HepG2 (cell line): ENCODE measurements around the gene FAHD1. TPM values are rescaled to one million over a fixed set of nuclear protein-coding genes. Genes with fewer than 3 reads are reported as not detected.

Experiments
- CBFB ChIP-seq: sonication (generic); formaldehyde crosslinking; IDR thresholded peaks from 2 replicates; pipeline ENCODE4 v1.4.0; 2020; ENCODE audit warnings: missing genetic modification reagents
- CCAR2 ChIP-seq: fragments of 200-400 bp; formaldehyde crosslinking; optimal IDR thresholded peaks from 2 replicates; pipeline ENCODE3; 2018; ENCODE audit warnings: low read depth, mild to moderate bottlenecking, low read length, moderate library complexity
- DNMT3B ChIP-seq: conservative IDR thresholded peaks from 2 replicates; pipeline ENCODE4 v1.6.1; 2016; ENCODE audit warnings: missing biosample characterization, control low read depth
- FOXA1 ChIP-seq, 2 experiments: fragments of 450-650 bp in 1 of 2; sonication (generic) in 1 of 2; formaldehyde crosslinking in 1 of 2; IDR thresholded peaks; 2 replicates each; pipeline versions ENCODE4 v1.4.0 to v1.6.1; 2016 to 2020; ENCODE audit warnings: missing genetic modification reagents in 1 of 2
- GFI1 ChIP-seq: sonication (generic); formaldehyde crosslinking; IDR thresholded peaks from 2 replicates; pipeline ENCODE4 v1.5.0; 2020; ENCODE audit warnings: missing genetic modification reagents, mild to moderate bottlenecking, borderline replicate concordance
- HCFC1 ChIP-seq: fragments of 150-350 bp; IDR thresholded peaks from 2 replicates; pipeline ENCODE4 v1.6.1; 2014; ENCODE audit warnings: low read depth, low read length
- KDM4B ChIP-seq: sonication (generic); formaldehyde crosslinking; IDR thresholded peaks from 2 replicates; pipeline ENCODE4 v1.4.0; 2020; ENCODE audit warnings: missing genetic modification reagents
- KLF12 ChIP-seq: sonication (generic); formaldehyde crosslinking; IDR thresholded peaks from 2 replicates; pipeline ENCODE4 v1.4.0; 2020; ENCODE audit warnings: missing genetic modification reagents, borderline replicate concordance
- MAFG ChIP-seq: sonication (generic); formaldehyde crosslinking; IDR thresholded peaks from 2 replicates; pipeline ENCODE4 v1.5.1; 2020; ENCODE audit warnings: mild to moderate bottlenecking, missing genetic modification reagents
- NAIF1 ChIP-seq: sonication (generic); formaldehyde crosslinking; IDR thresholded peaks from 2 replicates; pipeline ENCODE4 v1.5.0; 2020; ENCODE audit warnings: mild to moderate bottlenecking, missing genetic modification reagents, borderline replicate concordance
- NCOR1 ChIP-seq: fragments of 200-600 bp; sonication (generic); IDR thresholded peaks from 2 replicates; pipeline ENCODE4 v1.7.0; 2017; ENCODE audit warnings: antibody characterized with exemption, low read length, borderline replicate concordance
- NFE2L2 ChIP-seq: fragments of 150-350 bp; IDR thresholded peaks from 2 replicates; pipeline ENCODE4 v1.6.1; 2014; ENCODE audit warnings: low read length
- NFYC ChIP-seq: IDR thresholded peaks from 2 replicates; pipeline ENCODE4 v1.6.1; 2016; ENCODE audit warnings: missing genetic modification reagents, missing compliant biosample characterization
- PAF1 ChIP-seq: IDR thresholded peaks from 2 replicates; pipeline ENCODE4 v1.6.1; 2016; ENCODE audit warnings: missing genetic modification reagents, missing compliant biosample characterization
- POLR2G ChIP-seq: fragments of 200-400 bp; formaldehyde crosslinking; IDR thresholded peaks from 2 replicates; pipeline ENCODE4 v1.6.1; 2018; ENCODE audit warnings: mild to moderate bottlenecking, low read depth, low read length, moderate library complexity
- SALL1 ChIP-seq: sonication (generic); formaldehyde crosslinking; IDR thresholded peaks from 2 replicates; pipeline ENCODE4 v1.8.0; 2022; ENCODE audit warnings: mild to moderate bottlenecking, missing genetic modification reagents
- SIX4 ChIP-seq: sonication (generic); formaldehyde crosslinking; IDR thresholded peaks from 2 replicates; pipeline ENCODE4 v1.4.0; 2020; ENCODE audit warnings: missing genetic modification reagents
- SNAI1 ChIP-seq: sonication (generic); formaldehyde crosslinking; IDR thresholded peaks from 2 replicates; pipeline ENCODE4 v1.5.0; 2020; ENCODE audit warnings: mild to moderate bottlenecking, missing genetic modification reagents, borderline replicate concordance
- SSRP1 ChIP-seq: IDR thresholded peaks from 2 replicates; pipeline ENCODE4 v1.6.1; 2016; ENCODE audit warnings: control low read depth
- TGIF2 ChIP-seq: IDR thresholded peaks from 2 replicates; pipeline ENCODE4 v1.6.1; 2016; ENCODE audit warnings: control low read depth, missing compliant biosample characterization
- ZBTB38 ChIP-seq: sonication (generic); formaldehyde crosslinking; IDR thresholded peaks from 2 replicates; pipeline ENCODE4 v1.5.1; 2020; ENCODE audit warnings: mild to moderate bottlenecking, missing genetic modification reagents
- ZNF709 ChIP-seq: sonication (generic); formaldehyde crosslinking; IDR thresholded peaks from 2 replicates; pipeline ENCODE4 v1.5.0; 2020; ENCODE audit warnings: mild to moderate bottlenecking, missing genetic modification reagents
- ZNF746 ChIP-seq: sonication (generic); formaldehyde crosslinking; IDR thresholded peaks from 2 replicates; pipeline ENCODE4 v1.8.0; 2022; ENCODE audit warnings: mild to moderate bottlenecking, missing genetic modification reagents
- ZNF891 ChIP-seq: sonication (generic); formaldehyde crosslinking; IDR thresholded peaks from 2 replicates; pipeline ENCODE4 v1.5.0; 2020; ENCODE audit warnings: mild to moderate bottlenecking, missing genetic modification reagents
- polyA plus RNA-seq, 8 experiments: library from polyadenylated mRNA; depleted of rRNA in 3 of 8; stranded (reverse) in 7 of 8; unstranded in 1 of 8; fragments of >200 nt; fragmentation: Illumina TruSeq in 4 of 8; extraction: Trizol in 4 of 8; gene quantifications; 2 replicates each; pipeline versions ENCODE4 v1.2.1 to v1.2.3, GENCODE V29; 2011 to 2016; ENCODE audit warnings: low read depth in 4 of 8, missing spikeins in 1 of 8, mixed read lengths in 1 of 8; ENCODE audit not compliant: insufficient read depth in 1 of 8
- total RNA-seq, 5 experiments: library from RNA; depleted of rRNA; stranded (reverse); fragments of >200 nt; fragmentation: Illumina TruSeq; extraction: Trizol; gene quantifications; 2 replicates each; pipeline ENCODE4 v1.2.3, GENCODE V29; 2016; ENCODE audit warnings: low read depth in 1 of 5
- TF ChIP-seq, protein P1 (sequence below): sonication (generic); formaldehyde crosslinking; IDR thresholded peaks from 2 replicates; pipeline ENCODE4 v1.4.0; 2020; ENCODE audit warnings: mild to moderate bottlenecking, missing genetic modification reagents
- TF ChIP-seq, protein P2 (sequence below): sonication (generic); formaldehyde crosslinking; IDR thresholded peaks from 2 replicates; pipeline ENCODE4 v1.8.1; 2023; ENCODE audit warnings: mild to moderate bottlenecking, missing genetic modification reagents
- TF ChIP-seq, protein P3 (sequence below): sonication (generic); formaldehyde crosslinking; IDR thresholded peaks from 2 replicates; pipeline ENCODE4 v1.4.0; 2020; ENCODE audit warnings: low read depth, mild to moderate bottlenecking, missing genetic modification reagents
- TF ChIP-seq, protein P4 (sequence below): sonication (generic); formaldehyde crosslinking; conservative IDR thresholded peaks from 2 replicates; pipeline ENCODE4 v1.8.1; 2023; ENCODE audit warnings: missing genetic modification reagents

Gene FAHD1
- total and polyA plus RNA-seq, 2 of the 13 experiments (the other 11 are each of a cell fraction or from before 2014, with no cell fraction given): 39.0 to 45.3 TPM

DNA sequence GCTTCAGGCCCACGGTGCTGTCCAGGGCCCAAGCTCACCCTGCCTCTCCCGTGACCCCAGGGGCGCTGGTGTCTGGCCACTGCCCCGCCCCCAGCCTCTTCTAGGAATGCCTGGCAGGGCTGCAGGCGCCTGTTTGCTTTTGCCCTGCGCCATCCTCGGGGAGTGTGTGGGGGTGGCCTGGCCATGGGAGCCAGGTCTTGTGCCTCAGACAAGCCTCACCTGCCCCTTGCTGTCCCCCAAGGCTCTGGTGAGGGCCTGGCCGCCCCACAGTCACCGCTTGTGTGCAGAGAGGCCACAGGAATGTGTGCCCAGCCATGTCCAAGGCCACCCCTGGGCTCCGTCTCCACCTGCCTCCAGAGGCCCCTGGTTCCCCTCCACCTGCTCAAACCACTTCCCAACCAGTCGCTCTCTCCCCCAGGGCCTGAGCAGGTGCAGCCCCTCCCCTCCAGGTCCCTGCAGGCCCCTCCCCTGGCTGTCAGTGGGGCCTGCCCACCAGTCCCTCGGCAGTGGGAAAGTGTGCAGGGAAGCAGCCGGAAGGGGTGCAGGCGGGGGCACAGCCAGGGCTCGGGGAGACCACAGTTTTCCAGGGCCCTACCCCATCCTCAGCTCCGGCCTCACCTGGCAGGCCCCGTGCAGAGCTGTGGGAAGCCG lies 32.7 kb upstream of the FAHD1 start (continued):
- TF ChIP-seq, protein P1, sequence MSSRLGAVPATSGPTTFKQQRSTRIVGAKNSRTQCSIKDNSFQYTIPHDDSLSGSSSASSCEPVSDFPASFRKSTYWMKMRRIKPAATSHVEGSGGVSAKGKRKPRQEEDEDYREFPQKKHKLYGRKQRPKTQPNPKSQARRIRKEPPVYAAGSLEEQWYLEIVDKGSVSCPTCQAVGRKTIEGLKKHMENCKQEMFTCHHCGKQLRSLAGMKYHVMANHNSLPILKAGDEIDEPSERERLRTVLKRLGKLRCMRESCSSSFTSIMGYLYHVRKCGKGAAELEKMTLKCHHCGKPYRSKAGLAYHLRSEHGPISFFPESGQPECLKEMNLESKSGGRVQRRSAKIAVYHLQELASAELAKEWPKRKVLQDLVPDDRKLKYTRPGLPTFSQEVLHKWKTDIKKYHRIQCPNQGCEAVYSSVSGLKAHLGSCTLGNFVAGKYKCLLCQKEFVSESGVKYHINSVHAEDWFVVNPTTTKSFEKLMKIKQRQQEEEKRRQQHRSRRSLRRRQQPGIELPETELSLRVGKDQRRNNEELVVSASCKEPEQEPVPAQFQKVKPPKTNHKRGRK (CRISPR knock-in tag): no peak
- no peak; the same call in 1 of the 2 replicates for TF ChIP-seq POLR2G
- TF ChIP-seq ZNF891 (CRISPR knock-in tag): no peak
- no peak for TF ChIP-seq FOXA1 (IDR thresholded peaks at IDR 0.05)
- TF ChIP-seq FOXA1 (CRISPR knock-in tag; IDR thresholded peaks at IDR 0.05): peak; percentile 85
- TF ChIP-seq KDM4B (CRISPR knock-in tag): peak; percentile 51; the same call in 1 of the 2 replicates
- TF ChIP-seq CBFB (CRISPR knock-in tag): peak; percentile 98
- no peak for TF ChIP-seq CCAR2
- no peak for TF ChIP-seq NFE2L2
- TF ChIP-seq ZBTB38 (CRISPR knock-in tag): peak; percentile 23; the same call in 1 of the 2 replicates
- TF ChIP-seq PAF1 (CRISPR knock-in tag): no peak
- TF ChIP-seq SNAI1 (CRISPR knock-in tag): 0 out of 2 replicates have a peak, but pooled peaks have one; percentile 34
- TF ChIP-seq, protein P2, sequence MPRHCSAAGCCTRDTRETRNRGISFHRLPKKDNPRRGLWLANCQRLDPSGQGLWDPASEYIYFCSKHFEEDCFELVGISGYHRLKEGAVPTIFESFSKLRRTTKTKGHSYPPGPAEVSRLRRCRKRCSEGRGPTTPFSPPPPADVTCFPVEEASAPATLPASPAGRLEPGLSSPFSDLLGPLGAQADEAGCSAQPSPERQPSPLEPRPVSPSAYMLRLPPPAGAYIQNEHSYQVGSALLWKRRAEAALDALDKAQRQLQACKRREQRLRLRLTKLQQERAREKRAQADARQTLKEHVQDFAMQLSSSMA (CRISPR knock-in tag): no peak
- TF ChIP-seq SSRP1: no peak
- TF ChIP-seq ZNF746: no peak
- no peak; the same call in 1 of the 2 replicates for TF ChIP-seq SIX4 (CRISPR knock-in tag)
- TF ChIP-seq HCFC1: 0 out of 2 replicates have a peak, but pooled peaks have one; percentile 6
- no peak for TF ChIP-seq NFYC (CRISPR knock-in tag)
- peak; percentile 61; the same call in 1 of the 2 replicates for TF ChIP-seq SALL1
- TF ChIP-seq MAFG (CRISPR knock-in tag): no peak
- no peak for TF ChIP-seq ZNF709 (CRISPR knock-in tag)
- no peak for TF ChIP-seq NAIF1
- TF ChIP-seq GFI1 (CRISPR knock-in tag): no peak
- TF ChIP-seq, protein P3, sequence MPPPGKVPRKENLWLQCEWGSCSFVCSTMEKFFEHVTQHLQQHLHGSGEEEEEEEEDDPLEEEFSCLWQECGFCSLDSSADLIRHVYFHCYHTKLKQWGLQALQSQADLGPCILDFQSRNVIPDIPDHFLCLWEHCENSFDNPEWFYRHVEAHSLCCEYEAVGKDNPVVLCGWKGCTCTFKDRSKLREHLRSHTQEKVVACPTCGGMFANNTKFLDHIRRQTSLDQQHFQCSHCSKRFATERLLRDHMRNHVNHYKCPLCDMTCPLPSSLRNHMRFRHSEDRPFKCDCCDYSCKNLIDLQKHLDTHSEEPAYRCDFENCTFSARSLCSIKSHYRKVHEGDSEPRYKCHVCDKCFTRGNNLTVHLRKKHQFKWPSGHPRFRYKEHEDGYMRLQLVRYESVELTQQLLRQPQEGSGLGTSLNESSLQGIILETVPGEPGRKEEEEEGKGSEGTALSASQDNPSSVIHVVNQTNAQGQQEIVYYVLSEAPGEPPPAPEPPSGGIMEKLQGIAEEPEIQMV: no peak; the same call in 1 of the 2 replicates
- no peak for TF ChIP-seq DNMT3B
- no peak for TF ChIP-seq NCOR1
- TF ChIP-seq, protein P4, sequence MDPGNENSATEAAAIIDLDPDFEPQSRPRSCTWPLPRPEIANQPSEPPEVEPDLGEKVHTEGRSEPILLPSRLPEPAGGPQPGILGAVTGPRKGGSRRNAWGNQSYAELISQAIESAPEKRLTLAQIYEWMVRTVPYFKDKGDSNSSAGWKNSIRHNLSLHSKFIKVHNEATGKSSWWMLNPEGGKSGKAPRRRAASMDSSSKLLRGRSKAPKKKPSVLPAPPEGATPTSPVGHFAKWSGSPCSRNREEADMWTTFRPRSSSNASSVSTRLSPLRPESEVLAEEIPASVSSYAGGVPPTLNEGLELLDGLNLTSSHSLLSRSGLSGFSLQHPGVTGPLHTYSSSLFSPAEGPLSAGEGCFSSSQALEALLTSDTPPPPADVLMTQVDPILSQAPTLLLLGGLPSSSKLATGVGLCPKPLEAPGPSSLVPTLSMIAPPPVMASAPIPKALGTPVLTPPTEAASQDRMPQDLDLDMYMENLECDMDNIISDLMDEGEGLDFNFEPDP (CRISPR knock-in tag): no peak
- 0 out of 2 replicates have a peak, but pooled peaks have one; percentile 33 for TF ChIP-seq KLF12 (CRISPR knock-in tag)
- 0 out of 2 replicates have a peak, but pooled peaks have one; percentile 31 for TF ChIP-seq TGIF2
